HCT116 (cell line): ENCODE data around the gene SBK2.

ENCODE experiments used
- EZH2 ChIP-seq: fragments of 200-600 bp; sonication (generic); IDR thresholded peaks from 2 replicates; pipeline ENCODE4 v1.6.1; 2017; ENCODE audit warnings: antibody characterized with exemption, mixed run types
- EZH2phosphoT487 ChIP-seq: fragments of 200-600 bp; IDR thresholded peaks from 2 replicates; pipeline ENCODE4 v1.6.1; 2018; ENCODE audit warnings: antibody characterized with exemption, borderline replicate concordance
- JUND ChIP-seq: IDR thresholded peaks from 2 replicates; pipeline ENCODE4 v1.6.1; 2012
- POLR2A ChIP-seq: IDR thresholded peaks from 2 replicates; pipeline ENCODE4 v1.7.0; 2011; ENCODE audit warnings: borderline replicate concordance; ENCODE audit not compliant: insufficient read depth, insufficient read length; ENCODE audit errors: extremely low read depth
- POLR2AphosphoS5 ChIP-seq: IDR thresholded peaks from 2 replicates; pipeline ENCODE4 v1.6.1; 2011; ENCODE audit warnings: mild to moderate bottlenecking, low read depth, low read length, moderate library complexity
- SRF ChIP-seq: IDR thresholded peaks from 2 replicates; pipeline ENCODE4 v1.6.1; 2012; ENCODE audit warnings: low read depth
- TCF7L2 ChIP-seq: IDR thresholded peaks from 2 replicates; pipeline ENCODE4 v1.7.0; 2011; ENCODE audit warnings: borderline replicate concordance, inconsistent platforms; ENCODE audit not compliant: insufficient read depth, insufficient read length; ENCODE audit errors: extremely low read depth
- ZNF274 ChIP-seq: fragments of 200-500 bp; sonication (Bioruptor generic); IDR thresholded peaks from 2 replicates; pipeline ENCODE4 v1.6.1; 2014; ENCODE audit warnings: mild to moderate bottlenecking, low read depth, low read length, inconsistent platforms
- TF ChIP-seq, protein P1 (sequence below), 3 experiments: fragments of 200-600 bp in 1 of 3; sonication (generic) in 1 of 3; IDR thresholded peaks in 2 of 3; conservative IDR thresholded peaks in 1 of 3; 2 replicates each; pipeline ENCODE4 v1.5.1; 2012 to 2017; ENCODE audit warnings: low read depth in 2 of 3, low read length in 2 of 3, antibody characterized with exemption in 1 of 3, borderline replicate concordance in 1 of 3, control low read depth in 1 of 3, mild to moderate bottlenecking in 1 of 3, mixed read lengths in 1 of 3, mixed run types in 1 of 3, moderate library complexity in 1 of 3; ENCODE audit not compliant: insufficient read depth in 1 of 3
- TF ChIP-seq, protein P2 (sequence below): IDR thresholded peaks from 2 replicates; pipeline ENCODE4 v1.6.1; 2012; ENCODE audit warnings: low read depth
- TF ChIP-seq, protein P3 (sequence below): IDR thresholded peaks from 2 replicates; pipeline ENCODE4 v1.6.1; 2012

DNA sequence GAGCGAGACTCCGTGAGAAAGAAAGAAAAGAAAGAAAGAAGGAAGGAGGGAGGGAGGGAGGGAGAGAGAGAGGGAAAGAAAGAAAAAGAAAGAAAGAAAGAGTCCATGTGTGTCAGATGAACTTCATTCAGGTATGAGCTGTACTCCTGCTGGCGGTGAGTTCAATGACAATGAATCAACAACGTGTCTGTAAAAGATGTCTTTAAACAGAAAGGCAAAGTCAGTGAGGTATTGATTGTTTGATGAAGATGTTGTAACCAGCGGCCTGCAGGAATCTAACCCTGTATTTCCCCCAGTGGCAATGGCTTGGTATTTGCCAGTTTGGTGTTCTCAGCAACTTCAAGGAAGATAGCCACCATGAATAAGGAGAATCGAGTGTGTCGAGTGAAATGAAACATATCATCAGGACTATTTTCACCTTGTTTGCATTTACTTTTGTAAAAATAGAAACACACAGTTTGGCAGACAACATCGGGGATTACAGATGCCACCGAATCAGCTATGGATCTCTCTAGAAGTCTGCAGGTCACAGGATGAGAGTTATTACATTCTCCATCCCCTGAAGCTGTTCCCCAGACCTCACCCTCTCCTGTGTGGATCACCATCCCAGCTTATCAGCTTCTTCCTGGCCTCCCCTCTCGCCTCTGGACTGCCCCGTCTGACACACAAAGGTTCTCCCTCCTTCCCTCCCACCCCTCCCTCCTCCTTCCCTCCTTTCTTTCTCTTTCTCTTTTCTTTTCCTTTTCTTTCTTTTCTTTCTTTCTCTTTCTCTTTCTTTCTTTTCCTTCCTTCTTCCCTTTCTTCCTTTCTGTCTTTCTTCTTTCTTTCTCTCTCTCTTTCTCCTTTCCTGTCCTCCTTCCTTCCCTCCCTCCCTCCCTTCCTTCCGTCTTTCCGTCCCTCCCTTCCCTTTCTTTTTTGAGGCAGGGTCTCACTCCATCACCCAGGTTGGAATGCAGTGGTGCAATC lies 16.6 kb upstream of the SBK2 start:
- TF ChIP-seq, protein P1, sequence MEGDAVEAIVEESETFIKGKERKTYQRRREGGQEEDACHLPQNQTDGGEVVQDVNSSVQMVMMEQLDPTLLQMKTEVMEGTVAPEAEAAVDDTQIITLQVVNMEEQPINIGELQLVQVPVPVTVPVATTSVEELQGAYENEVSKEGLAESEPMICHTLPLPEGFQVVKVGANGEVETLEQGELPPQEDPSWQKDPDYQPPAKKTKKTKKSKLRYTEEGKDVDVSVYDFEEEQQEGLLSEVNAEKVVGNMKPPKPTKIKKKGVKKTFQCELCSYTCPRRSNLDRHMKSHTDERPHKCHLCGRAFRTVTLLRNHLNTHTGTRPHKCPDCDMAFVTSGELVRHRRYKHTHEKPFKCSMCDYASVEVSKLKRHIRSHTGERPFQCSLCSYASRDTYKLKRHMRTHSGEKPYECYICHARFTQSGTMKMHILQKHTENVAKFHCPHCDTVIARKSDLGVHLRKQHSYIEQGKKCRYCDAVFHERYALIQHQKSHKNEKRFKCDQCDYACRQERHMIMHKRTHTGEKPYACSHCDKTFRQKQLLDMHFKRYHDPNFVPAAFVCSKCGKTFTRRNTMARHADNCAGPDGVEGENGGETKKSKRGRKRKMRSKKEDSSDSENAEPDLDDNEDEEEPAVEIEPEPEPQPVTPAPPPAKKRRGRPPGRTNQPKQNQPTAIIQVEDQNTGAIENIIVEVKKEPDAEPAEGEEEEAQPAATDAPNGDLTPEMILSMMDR (IDR thresholded peaks at IDR 0.05 in 2 of 3, conservative IDR thresholded peaks at IDR 0.05 in 1 of 3; ENCODE audit: borderline replicate concordance in 1 of 3, insufficient read depth in 1 of 3, low read depth in 2 of 3, low read length in 2 of 3), result no peak
- TF ChIP-seq ZNF274, result no peak
- no peak for TF ChIP-seq POLR2AphosphoS5
- TF ChIP-seq EZH2, result no peak
- no peak for TF ChIP-seq POLR2A
- TF ChIP-seq SRF, result no peak
- TF ChIP-seq, protein P2, sequence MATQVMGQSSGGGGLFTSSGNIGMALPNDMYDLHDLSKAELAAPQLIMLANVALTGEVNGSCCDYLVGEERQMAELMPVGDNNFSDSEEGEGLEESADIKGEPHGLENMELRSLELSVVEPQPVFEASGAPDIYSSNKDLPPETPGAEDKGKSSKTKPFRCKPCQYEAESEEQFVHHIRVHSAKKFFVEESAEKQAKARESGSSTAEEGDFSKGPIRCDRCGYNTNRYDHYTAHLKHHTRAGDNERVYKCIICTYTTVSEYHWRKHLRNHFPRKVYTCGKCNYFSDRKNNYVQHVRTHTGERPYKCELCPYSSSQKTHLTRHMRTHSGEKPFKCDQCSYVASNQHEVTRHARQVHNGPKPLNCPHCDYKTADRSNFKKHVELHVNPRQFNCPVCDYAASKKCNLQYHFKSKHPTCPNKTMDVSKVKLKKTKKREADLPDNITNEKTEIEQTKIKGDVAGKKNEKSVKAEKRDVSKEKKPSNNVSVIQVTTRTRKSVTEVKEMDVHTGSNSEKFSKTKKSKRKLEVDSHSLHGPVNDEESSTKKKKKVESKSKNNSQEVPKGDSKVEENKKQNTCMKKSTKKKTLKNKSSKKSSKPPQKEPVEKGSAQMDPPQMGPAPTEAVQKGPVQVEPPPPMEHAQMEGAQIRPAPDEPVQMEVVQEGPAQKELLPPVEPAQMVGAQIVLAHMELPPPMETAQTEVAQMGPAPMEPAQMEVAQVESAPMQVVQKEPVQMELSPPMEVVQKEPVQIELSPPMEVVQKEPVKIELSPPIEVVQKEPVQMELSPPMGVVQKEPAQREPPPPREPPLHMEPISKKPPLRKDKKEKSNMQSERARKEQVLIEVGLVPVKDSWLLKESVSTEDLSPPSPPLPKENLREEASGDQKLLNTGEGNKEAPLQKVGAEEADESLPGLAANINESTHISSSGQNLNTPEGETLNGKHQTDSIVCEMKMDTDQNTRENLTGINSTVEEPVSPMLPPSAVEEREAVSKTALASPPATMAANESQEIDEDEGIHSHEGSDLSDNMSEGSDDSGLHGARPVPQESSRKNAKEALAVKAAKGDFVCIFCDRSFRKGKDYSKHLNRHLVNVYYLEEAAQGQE, result no peak
- TF ChIP-seq TCF7L2, result no peak
- TF ChIP-seq EZH2phosphoT487, result no peak
- TF ChIP-seq, protein P3, sequence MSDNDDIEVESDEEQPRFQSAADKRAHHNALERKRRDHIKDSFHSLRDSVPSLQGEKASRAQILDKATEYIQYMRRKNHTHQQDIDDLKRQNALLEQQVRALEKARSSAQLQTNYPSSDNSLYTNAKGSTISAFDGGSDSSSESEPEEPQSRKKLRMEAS, result no peak
- TF ChIP-seq JUND, result no peak
